PC-9 (cell line): Measurements from ENCODE around the gene SMTNL2.

ENCODE experiments used
- EZH2 ChIP-seq: fragments of 200-600 bp; sonication (generic); IDR thresholded peaks from 2 replicates; pipeline ENCODE4 v1.8.0; 2017; ENCODE audit warnings: antibody characterized with exemption, low read depth
- TF ChIP-seq, protein P1 (sequence below): fragments of 200-600 bp; sonication (generic); conservative IDR thresholded peaks from 2 replicates; pipeline ENCODE4 v1.6.1; 2017; ENCODE audit warnings: mixed run types, antibody characterized with exemption, mild to moderate bottlenecking, moderate library complexity

DNA sequence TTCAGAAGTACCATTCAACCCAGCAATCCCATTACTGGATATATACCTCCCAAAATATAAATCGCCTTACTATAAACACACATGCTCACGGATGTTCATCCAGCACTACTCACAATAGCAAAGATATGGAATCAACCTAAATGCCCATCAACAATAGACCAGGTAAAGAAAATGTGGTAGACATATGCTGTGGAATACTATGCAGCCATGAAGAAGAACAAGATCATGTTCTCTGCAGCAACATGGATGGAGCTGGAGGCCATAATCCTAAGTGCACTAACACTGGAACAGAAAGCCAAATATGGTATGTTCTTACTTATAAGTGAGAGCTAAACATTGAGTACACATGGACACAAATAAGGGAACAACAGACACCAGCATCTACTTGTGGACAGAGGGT is 49.3 kb downstream of the SMTNL2 start:
- TF ChIP-seq, protein P1, sequence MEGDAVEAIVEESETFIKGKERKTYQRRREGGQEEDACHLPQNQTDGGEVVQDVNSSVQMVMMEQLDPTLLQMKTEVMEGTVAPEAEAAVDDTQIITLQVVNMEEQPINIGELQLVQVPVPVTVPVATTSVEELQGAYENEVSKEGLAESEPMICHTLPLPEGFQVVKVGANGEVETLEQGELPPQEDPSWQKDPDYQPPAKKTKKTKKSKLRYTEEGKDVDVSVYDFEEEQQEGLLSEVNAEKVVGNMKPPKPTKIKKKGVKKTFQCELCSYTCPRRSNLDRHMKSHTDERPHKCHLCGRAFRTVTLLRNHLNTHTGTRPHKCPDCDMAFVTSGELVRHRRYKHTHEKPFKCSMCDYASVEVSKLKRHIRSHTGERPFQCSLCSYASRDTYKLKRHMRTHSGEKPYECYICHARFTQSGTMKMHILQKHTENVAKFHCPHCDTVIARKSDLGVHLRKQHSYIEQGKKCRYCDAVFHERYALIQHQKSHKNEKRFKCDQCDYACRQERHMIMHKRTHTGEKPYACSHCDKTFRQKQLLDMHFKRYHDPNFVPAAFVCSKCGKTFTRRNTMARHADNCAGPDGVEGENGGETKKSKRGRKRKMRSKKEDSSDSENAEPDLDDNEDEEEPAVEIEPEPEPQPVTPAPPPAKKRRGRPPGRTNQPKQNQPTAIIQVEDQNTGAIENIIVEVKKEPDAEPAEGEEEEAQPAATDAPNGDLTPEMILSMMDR = no peak
- TF ChIP-seq EZH2 = no peak
